ENCODE results near the gene MED12. TPM values are rescaled to one million over a fixed set of nuclear protein-coding genes. Genes with fewer than 3 reads are reported as not detected.

Gene MED12
- total and polyA plus RNA-seq, 2 of the 8 experiments (the other 6 are each of a cell fraction or from before 2014, with no cell fraction given) = 19.4 to 48.9 TPM

- Histone ChIP-seq H2AFZ (ENCODE audit: low read length) (no peak overlapping the region), H2BK15ac (ENCODE audit: low read length) (no peak overlapping the region), H3K4ac (replicated peaks; ENCODE audit: insufficient read length, low read depth, low read length) (no peak overlapping the region), H3K4me3 (ENCODE audit: extremely low read depth in 1 of 4, insufficient read depth in 2 of 4, low read depth in 3 of 4, low read length in 4 of 4) (no peak overlapping the region), H3K18ac (ENCODE audit: extremely low read depth, low read length) (no peak overlapping the region), H4K5ac (ENCODE audit: insufficient read length, low read depth, low read length) (no peak overlapping the region), H3K79me2 (ENCODE audit: control insufficient read depth in 1 of 2, insufficient read depth in 2 of 2, low read length in 2 of 2) (no peaks in the 10 kb centered on the region), H2BK20ac (ENCODE audit: low read length) (no peak overlapping the region), H2BK5ac (ENCODE audit: low read depth, low read length) (no peak overlapping the region), H2BK120ac (replicated peaks; ENCODE audit: low read depth, low read length) (no peak overlapping the region), H3K23me2 (ENCODE audit: low read depth, low read length) (no peaks in the 10 kb centered on the region; the same call in 1 of the 2 replicates), H3K9me3 (ENCODE audit: insufficient read depth in 2 of 2, low read depth in 1 of 2, low read length in 1 of 2) (no peaks in the 10 kb centered on the region), H3K56ac (replicated peaks; ENCODE audit: insufficient read length, low read depth, low read length) (no peak overlapping the region), H3K36me3 (ENCODE audit: control insufficient read depth in 2 of 4, insufficient read depth in 4 of 4, low read length in 3 of 4) (no peaks in the 10 kb centered on the region), H3K27me3 (replicated peaks in 1 of 4; ENCODE audit: control insufficient read depth in 3 of 4, extremely low read depth in 1 of 4, insufficient read depth in 3 of 4, low read length in 3 of 4) (no peaks in the 10 kb centered on the region), H3K23ac (ENCODE audit: insufficient read length) (no peak overlapping the region), H3K4me2 (ENCODE audit: insufficient read depth in 1 of 2, low read depth in 2 of 2, low read length in 2 of 2) (no peak overlapping the region), H3K9ac (replicated peaks in 1 of 4; ENCODE audit: extremely low read depth in 1 of 4, low read depth in 3 of 4, low read length in 3 of 4) (no peak overlapping the region), H3K79me1 (ENCODE audit: low read depth, low read length) (no peaks in the 10 kb centered on the region), H4K8ac (ENCODE audit: extremely low read depth, insufficient read depth, low read length) (no peak overlapping the region), H3K14ac (ENCODE audit: insufficient read length) (no peak overlapping the region), H4K20me1 (replicated peaks in 1 of 2; ENCODE audit: control insufficient read depth in 1 of 2, insufficient read depth in 2 of 2, low read length in 2 of 2) (no peaks in the 10 kb centered on the region), H2AK5ac (ENCODE audit: low read depth, low read length) (no peak overlapping the region), H2BK12ac (ENCODE audit: low read depth, low read length) (no peak overlapping the region), H3K27ac (ENCODE audit: low read depth, low read length) (no peak overlapping the region), H3K4me1 (replicated peaks in 1 of 4; ENCODE audit: control insufficient read depth in 3 of 4, insufficient read depth in 4 of 4, low read length in 3 of 4) (peaks cover 0 to 4% (median 3%) of the 10 kb centered on the region in 4 experiments; a peak in 4 of 7 replicates), H4K91ac (replicated peaks; ENCODE audit: insufficient read length, low read length) (no peak overlapping the region)
- DNase-seq (ENCODE audit: low read depth in 1 of 2, low spot score in 2 of 2) (no peak), FAIRE-seq (no peak)
- TF ChIP-seq SIX5 (IDR thresholded peaks at IDR 0.05; ENCODE audit: low read depth, low read length) (no peak), ZNF274 (IDR thresholded peaks at IDR 0.05; ENCODE audit: borderline replicate concordance, extremely low read depth, low read length) (no peak), TAF7 (optimal IDR thresholded peaks at IDR 0.05; ENCODE audit: borderline replicate concordance, low read depth, low read length) (no peak), GABPA (IDR thresholded peaks at IDR 0.05; ENCODE audit: borderline replicate concordance, insufficient read depth, low read length) (no peak), TBP (IDR thresholded peaks at IDR 0.05; ENCODE audit: low read depth, low read length) (no peak), BCL11A (IDR thresholded peaks at IDR 0.05; ENCODE audit: low read depth in 2 of 2, low read length in 2 of 2) (no peak), CBX8 (IDR thresholded peaks at IDR 0.05; ENCODE audit: borderline replicate concordance, low read depth, low read length) (no peak), SP4 (IDR thresholded peaks at IDR 0.05; ENCODE audit: low read length) (no peak), SRF (IDR thresholded peaks at IDR 0.05; ENCODE audit: low read depth, low read length) (no peak), CHD2 (IDR thresholded peaks at IDR 0.05; ENCODE audit: low read length) (no peak), BRCA1 (IDR thresholded peaks at IDR 0.05; ENCODE audit: low read depth, low read length) (no peak), SP1 (IDR thresholded peaks at IDR 0.05; ENCODE audit: low read depth, low read length) (no peak), GTF2F1 (IDR thresholded peaks at IDR 0.05; ENCODE audit: borderline replicate concordance, low read depth, low read length) (no peak), RAD21 (IDR thresholded peaks at IDR 0.05 in 1 of 2, conservative IDR thresholded peaks at IDR 0.05 in 1 of 2; ENCODE audit: low read depth in 2 of 2, low read length in 2 of 2) (no peak), RBBP5 (IDR thresholded peaks at IDR 0.05; ENCODE audit: borderline replicate concordance, low read depth, low read length) (no peak)
- ChIA-PET POLR2A (ENCODE audit: partially characterized antibody) (no interaction called here), CTCF (ENCODE audit: partially characterized antibody) (interaction anchor here (0.6 kb wide), 1 partner anchor 134 kb away, joined by 3 read pairs; no protein-coding TSS in a partner anchor)
- 95% methylated on average over 5 of the region's 5 CpGs; no CpG with 5 or more reads in 1 of the 2 experiments for WGBS, 2 experiments (ENCODE audit: extremely low coverage in 1 of 2, insufficient coverage in 1 of 2, insufficient read length in 1 of 2, insufficient replicate concordance in 2 of 2, low coverage in 1 of 2, low lambda C conversion rate in 2 of 2, missing lambda C conversion rate in 1 of 2)
These were observed 57.1 kb downstream of the MED12 start for GRCh38 chrX:71175531-71175930.

Measured in H1 (cell line).